Measurements from ENCODE around the gene RARB. TPM values are rescaled to one million over a fixed set of nuclear protein-coding genes. Genes with fewer than 3 reads are reported as not detected.

The RARB gene
- total and polyA plus RNA-seq, 2 donors (not counting 3 experiments of a cell fraction or from before 2014, with no cell fraction given), result 15.3 to 23.4 TPM

DNA sequence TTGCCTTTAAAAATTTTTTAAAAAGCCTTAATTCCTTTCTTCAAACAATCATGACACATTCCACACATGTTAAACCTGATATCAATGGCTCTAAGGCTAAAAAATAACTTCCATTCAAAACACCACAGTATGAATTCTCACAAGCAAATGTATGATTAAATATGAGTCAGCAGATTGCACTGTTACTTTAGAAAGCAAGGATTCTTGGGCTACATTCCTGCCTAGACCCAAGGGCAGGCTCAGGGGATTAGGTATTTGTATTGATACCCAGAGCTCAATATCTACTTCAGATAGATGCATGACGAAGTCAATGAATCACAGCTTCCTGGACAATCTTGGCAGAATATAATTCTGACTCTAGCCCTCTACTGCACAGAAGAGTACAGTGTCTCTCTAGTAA lies 65.7 kb downstream of the RARB start:
- H3K27ac ChIP-seq (ENCODE audit: insufficient read depth, low read depth, low read length), result peak overlapping the region; percentile 83

GRCh38 chr3:25495304-25495703 lies 67.2 kb downstream of the RARB start:
- Histone ChIP-seq H2AFZ (ENCODE audit: low read depth, low read length) (no peak overlapping the region), H3K27ac (ENCODE audit: insufficient read depth, low read depth, low read length) (no peak overlapping the region), H3K79me2 (ENCODE audit: control insufficient read depth, insufficient read depth, low read length) (peaks cover 2% of the 10 kb centered on the region), H3K9ac (replicated peaks; ENCODE audit: extremely low read depth, insufficient read depth, low read length) (no peak overlapping the region), H3K9me3 (replicated peaks; ENCODE audit: control insufficient read depth, insufficient read depth, low read length) (no peaks in the 10 kb centered on the region), H3K27me3 (ENCODE audit: control insufficient read depth in 2 of 2, insufficient read depth in 2 of 2, low read length in 2 of 2) (no peaks in the 10 kb centered on the region), H3K4me2 (ENCODE audit: insufficient read depth, low read length) (no peak overlapping the region), H3K36me3 (ENCODE audit: control insufficient read depth in 2 of 2, extremely low read depth in 1 of 2, insufficient read depth in 2 of 2, low read length in 2 of 2) (no peaks in the 10 kb centered on the region), H3K4me3 (replicated peaks in 1 of 3; ENCODE audit: insufficient read depth in 1 of 3, low read depth in 1 of 3, low read length in 3 of 3) (no peak overlapping the region), H3K4me1 (ENCODE audit: control insufficient read depth, extremely low read depth, insufficient read depth, low read length) (peaks cover 24% of the 10 kb centered on the region), H4K20me1 (replicated peaks; ENCODE audit: control insufficient read depth, extremely low read depth, insufficient read depth, low read length) (no peaks in the 10 kb centered on the region), H3K9me1 (replicated peaks; ENCODE audit: control insufficient read depth, extremely low read depth, insufficient read depth, low read length) (no peaks in the 10 kb centered on the region)
- CTCF ChIA-PET, result no interaction called here
- BruUV-seq (replicated peaks), result no TSS peak
- no peak for DNase-seq (ENCODE audit: low read depth, low spot score)
- TF ChIP-seq JUN (IDR thresholded peaks at IDR 0.05; ENCODE audit: borderline replicate concordance, insufficient read depth, insufficient read length, low read depth) (no peak), GATA2 (IDR thresholded peaks at IDR 0.05; ENCODE audit: insufficient read depth, insufficient read length, low read depth, low read length) (no peak), POLR2AphosphoS5 (IDR thresholded peaks at IDR 0.05; ENCODE audit: insufficient read depth, low read depth, low read length) (no peak), EZH2 (IDR thresholded peaks at IDR 0.05; ENCODE audit: borderline replicate concordance, low read depth, low read length, severe bottlenecking) (no peak), POLR2A (IDR thresholded peaks at IDR 0.05; ENCODE audit: low read depth, low read length) (no peak), MYC (IDR thresholded peaks at IDR 0.05; ENCODE audit: low read depth, low read length) (no peak), CTCF (IDR thresholded peaks at IDR 0.05; ENCODE audit: extremely low read depth in 1 of 2, insufficient read depth in 1 of 2, low read depth in 1 of 2, low read length in 2 of 2) (no peak), FOS (IDR thresholded peaks at IDR 0.05; ENCODE audit: borderline replicate concordance, insufficient read depth, low read length) (no peak)
- TF ChIP-seq, protein P1, sequence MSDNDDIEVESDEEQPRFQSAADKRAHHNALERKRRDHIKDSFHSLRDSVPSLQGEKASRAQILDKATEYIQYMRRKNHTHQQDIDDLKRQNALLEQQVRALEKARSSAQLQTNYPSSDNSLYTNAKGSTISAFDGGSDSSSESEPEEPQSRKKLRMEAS (IDR thresholded peaks at IDR 0.05; ENCODE audit: insufficient read depth, insufficient read length), result no peak
- FAIRE-seq, result no peak
- intact Hi-C loops (cut with micrococcal nuclease), result no loop called here
- POLR2A ChIA-PET, result no interaction called here
- dilution Hi-C loops (cut with MboI; ENCODE audit: extremely low pct_ligation_motif_present, low sequenced_read_pairs), result no loop called here

More for the DNA sequence above, 65.7 kb downstream of the RARB start:
- peaks cover 2% of the 10 kb centered on the region for H3K79me2 ChIP-seq (ENCODE audit: control insufficient read depth, insufficient read depth, low read length)
- H2AFZ ChIP-seq (ENCODE audit: low read depth, low read length), result no peak overlapping the region
- peak overlapping the region; percentile 57 for H3K9ac ChIP-seq (replicated peaks; ENCODE audit: extremely low read depth, insufficient read depth, low read length)
- intact Hi-C loops (cut with micrococcal nuclease) (loop anchor here (1.0 to 2.0 kb wide), 3 partner anchors 16 to 63 kb away; no protein-coding TSS in a partner anchor), dilution Hi-C loops (cut with MboI; ENCODE audit: extremely low pct_ligation_motif_present, low sequenced_read_pairs) (no loop called here)
- no peaks in the 10 kb centered on the region for H3K9me3 ChIP-seq (replicated peaks; ENCODE audit: control insufficient read depth, insufficient read depth, low read length)
- DNase-seq (ENCODE audit: low read depth, low spot score) (peak; percentile 75), FAIRE-seq (no peak)
- H3K27me3 ChIP-seq (ENCODE audit: control insufficient read depth in 2 of 2, insufficient read depth in 2 of 2, low read length in 2 of 2), result no peaks in the 10 kb centered on the region
- H3K4me3 ChIP-seq (replicated peaks in 1 of 3; ENCODE audit: insufficient read depth in 1 of 3, low read depth in 1 of 3, low read length in 3 of 3), result no peak overlapping the region
- peaks cover 24% of the 10 kb centered on the region for H3K4me1 ChIP-seq (ENCODE audit: control insufficient read depth, extremely low read depth, insufficient read depth, low read length)
- H3K36me3 ChIP-seq (ENCODE audit: control insufficient read depth in 2 of 2, extremely low read depth in 1 of 2, insufficient read depth in 2 of 2, low read length in 2 of 2), result no peaks in the 10 kb centered on the region
- CTCF ChIA-PET, result interaction anchor here (1.3 to 1.4 kb wide), 2 partner anchors 66 to 100 kb away, joined by 5 to 6 read pairs; partner anchors contain the start of gene RARB
- TF ChIP-seq EZH2 (IDR thresholded peaks at IDR 0.05; ENCODE audit: borderline replicate concordance, low read depth, low read length, severe bottlenecking), result no peak
- peak; percentile 47 for TF ChIP-seq POLR2AphosphoS5 (IDR thresholded peaks at IDR 0.05; ENCODE audit: insufficient read depth, low read depth, low read length)
- TF ChIP-seq, protein P1 (IDR thresholded peaks at IDR 0.05; ENCODE audit: insufficient read depth, insufficient read length), result no peak
- TF ChIP-seq JUN (IDR thresholded peaks at IDR 0.05; ENCODE audit: borderline replicate concordance, insufficient read depth, insufficient read length, low read depth), result peak; percentile 47
- TF ChIP-seq FOS (IDR thresholded peaks at IDR 0.05; ENCODE audit: borderline replicate concordance, insufficient read depth, low read length), result peak; percentile 80
- POLR2A ChIA-PET, result interaction anchor here (1.6 kb wide), 1 partner anchor 65 kb away, joined by 6 read pairs; the partner anchor contains the start of gene RARB
- H3K9me1 ChIP-seq (replicated peaks; ENCODE audit: control insufficient read depth, extremely low read depth, insufficient read depth, low read length), result no peaks in the 10 kb centered on the region
- BruUV-seq (replicated peaks), result no TSS peak
- no peak overlapping the region for H3K4me2 ChIP-seq (ENCODE audit: insufficient read depth, low read length)
- no peaks in the 10 kb centered on the region for H4K20me1 ChIP-seq (replicated peaks; ENCODE audit: control insufficient read depth, extremely low read depth, insufficient read depth, low read length)
